Measurements from ENCODE around the gene TECPR1.
A peak's percentile ranks its signal among the peaks of the same experiment; 100 is the strongest.

The TECPR1 gene

DNA sequence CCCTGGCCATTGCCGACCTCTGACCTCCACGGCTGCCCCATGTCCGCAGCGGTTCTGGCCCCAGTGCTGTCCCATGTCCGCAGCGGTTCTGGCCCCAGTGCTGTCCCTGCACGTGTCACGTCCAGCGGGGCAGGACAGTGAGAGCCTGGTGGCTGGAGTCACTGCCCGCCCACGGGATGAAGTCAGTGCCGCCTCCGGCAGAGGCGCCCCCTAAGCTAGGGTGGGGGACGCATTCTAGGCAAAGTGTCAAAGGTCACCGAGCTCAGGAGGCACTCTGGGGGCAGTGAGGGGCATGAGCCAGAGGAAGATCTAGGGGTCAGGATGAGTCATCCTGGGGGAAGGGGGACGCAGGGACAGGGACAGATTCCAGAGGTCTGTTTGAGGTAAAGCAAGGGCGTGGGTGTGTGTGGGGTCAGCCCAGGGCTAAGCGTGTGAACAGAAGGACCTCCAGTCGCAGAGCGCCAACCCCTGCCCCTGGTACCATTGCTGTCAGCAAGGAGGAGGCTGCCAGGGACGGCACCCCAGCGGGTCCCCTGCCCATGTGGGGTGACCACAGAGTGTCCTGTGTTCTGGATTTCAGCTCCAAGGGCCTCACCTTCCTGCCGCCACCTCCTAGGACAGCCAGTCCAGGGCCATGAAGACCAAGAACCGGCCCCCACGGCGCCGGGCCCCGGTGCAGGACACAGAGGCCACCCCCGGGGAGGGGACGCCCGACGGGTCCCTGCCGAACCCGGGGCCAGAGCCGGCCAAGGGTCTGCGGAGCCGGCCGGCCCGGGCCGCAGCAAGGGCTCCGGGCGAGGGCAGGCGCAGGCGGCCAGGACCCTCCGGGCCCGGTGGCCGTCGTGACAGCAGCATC lies 40.1 kb downstream of the TECPR1 start:
- TF ChIP-seq, protein P1, sequence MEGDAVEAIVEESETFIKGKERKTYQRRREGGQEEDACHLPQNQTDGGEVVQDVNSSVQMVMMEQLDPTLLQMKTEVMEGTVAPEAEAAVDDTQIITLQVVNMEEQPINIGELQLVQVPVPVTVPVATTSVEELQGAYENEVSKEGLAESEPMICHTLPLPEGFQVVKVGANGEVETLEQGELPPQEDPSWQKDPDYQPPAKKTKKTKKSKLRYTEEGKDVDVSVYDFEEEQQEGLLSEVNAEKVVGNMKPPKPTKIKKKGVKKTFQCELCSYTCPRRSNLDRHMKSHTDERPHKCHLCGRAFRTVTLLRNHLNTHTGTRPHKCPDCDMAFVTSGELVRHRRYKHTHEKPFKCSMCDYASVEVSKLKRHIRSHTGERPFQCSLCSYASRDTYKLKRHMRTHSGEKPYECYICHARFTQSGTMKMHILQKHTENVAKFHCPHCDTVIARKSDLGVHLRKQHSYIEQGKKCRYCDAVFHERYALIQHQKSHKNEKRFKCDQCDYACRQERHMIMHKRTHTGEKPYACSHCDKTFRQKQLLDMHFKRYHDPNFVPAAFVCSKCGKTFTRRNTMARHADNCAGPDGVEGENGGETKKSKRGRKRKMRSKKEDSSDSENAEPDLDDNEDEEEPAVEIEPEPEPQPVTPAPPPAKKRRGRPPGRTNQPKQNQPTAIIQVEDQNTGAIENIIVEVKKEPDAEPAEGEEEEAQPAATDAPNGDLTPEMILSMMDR (conservative IDR thresholded peaks at IDR 0.05) = no peak
- peak overlapping the region; percentile 28; the same call in 1 of the 2 replicates for H3K27ac ChIP-seq

DNA sequence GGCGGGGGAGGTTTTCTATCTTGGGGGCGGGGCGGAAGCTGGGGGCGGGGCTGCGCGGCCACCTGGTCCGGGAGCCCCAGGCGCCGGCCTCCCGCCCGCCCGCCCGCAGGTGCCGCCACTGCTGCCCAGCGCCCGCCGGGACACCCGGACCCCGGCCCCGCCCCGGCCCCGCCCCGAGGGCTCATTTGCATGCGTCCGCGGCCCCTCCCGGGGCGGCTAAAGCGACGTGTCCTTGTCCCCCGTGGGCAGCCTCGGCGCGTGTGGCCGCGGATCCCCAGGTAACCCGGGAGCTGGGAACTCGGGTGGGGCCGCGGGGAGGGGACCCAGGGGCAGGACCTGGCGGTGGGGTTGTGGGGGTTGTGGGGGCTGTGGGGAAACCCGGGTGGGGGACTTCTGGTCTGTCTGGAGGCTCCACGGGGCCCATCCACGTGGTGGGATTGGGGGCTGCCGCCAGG lies 40.8 kb downstream of the TECPR1 start, which contains the start of gene BHLHA15:
Gene BHLHA15 (plus strand): TSS at position 219 of the 455 bp plus-strand sequence. CDS start 871 bp downstream, outside the sequence.
- TF ChIP-seq, protein P1 (conservative IDR thresholded peaks at IDR 0.05) = no peak
- H3K27ac ChIP-seq = peak within 1 kb of the TSS; percentile 28; the same call in 1 of the 2 replicates

DNA sequence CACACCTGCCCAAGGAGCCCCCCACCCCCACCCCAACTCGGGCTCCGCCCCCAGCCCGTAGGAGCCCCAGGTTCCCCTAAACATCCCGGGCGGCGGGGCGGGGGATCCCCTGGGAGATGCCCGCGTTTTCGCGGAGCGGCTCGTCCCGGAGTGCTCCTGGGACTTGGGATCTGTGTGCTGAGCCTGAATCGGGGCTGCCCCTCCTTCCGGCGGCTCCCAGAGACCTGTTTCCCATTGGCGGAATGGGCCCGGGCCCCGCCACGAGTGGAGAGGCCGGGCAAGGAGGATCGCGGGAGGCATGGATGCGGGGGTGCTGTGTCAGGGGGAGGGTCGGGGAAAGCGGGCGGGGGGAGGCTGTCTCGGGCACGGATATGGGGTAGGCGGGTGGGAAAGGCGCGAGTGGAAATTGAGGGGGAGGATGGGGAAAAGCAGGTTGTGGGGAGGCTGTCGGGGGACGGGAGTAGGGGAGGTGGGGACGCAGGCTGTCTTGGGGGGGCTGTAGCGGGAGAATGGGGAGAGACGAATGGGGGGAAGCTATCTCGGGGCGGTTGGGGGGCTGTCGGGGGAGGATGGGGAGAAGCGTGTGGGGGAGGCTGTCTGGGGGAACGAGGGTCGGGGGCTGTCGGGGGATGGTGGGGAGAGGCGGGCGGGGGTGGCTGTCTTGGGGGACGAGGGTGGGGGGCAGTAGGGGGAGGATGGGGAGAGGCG lies 41.4 kb downstream of the TECPR1 start:
- TF ChIP-seq, protein P1 (conservative IDR thresholded peaks at IDR 0.05) = no peak
- H3K27ac ChIP-seq = no peak overlapping the region

DNA sequence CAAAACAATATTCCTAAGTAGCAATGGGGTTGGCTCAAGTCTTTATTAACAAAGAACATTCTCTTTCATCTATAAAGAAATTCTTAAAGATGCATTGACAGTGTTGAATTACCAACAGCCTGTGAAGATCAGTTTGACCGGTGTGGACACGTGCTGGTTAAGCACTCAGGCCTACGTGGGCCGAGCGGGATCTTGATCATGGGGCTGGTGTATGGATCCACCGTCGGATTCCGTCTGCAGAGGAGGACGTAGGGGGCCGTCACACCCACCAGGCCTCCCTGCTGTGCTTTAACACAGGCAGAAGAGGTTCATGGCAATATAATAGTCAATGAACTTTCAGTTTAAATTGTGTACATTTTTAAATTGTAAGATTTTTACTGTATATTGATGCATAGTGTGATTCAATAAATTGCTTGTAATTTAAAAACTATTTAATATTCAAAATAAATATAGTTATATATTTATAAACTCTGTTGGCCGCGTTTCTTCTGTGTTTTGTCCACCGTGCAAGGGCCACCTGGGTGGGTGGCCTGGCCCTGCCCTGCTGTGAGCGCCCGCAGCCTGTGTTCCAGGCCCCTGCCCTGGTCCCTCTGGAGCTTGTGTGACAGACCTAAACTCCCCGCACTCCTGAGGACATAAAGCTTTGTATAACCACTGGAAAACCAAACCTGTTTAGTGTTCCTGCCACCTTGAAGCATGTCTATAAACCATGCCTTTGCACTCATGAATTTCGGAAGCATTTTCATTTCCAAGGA lies 42.7 kb downstream of the TECPR1 start:
- H3K27ac ChIP-seq = no peak overlapping the region
- TF ChIP-seq, protein P1 (conservative IDR thresholded peaks at IDR 0.05) = no peak

DNA sequence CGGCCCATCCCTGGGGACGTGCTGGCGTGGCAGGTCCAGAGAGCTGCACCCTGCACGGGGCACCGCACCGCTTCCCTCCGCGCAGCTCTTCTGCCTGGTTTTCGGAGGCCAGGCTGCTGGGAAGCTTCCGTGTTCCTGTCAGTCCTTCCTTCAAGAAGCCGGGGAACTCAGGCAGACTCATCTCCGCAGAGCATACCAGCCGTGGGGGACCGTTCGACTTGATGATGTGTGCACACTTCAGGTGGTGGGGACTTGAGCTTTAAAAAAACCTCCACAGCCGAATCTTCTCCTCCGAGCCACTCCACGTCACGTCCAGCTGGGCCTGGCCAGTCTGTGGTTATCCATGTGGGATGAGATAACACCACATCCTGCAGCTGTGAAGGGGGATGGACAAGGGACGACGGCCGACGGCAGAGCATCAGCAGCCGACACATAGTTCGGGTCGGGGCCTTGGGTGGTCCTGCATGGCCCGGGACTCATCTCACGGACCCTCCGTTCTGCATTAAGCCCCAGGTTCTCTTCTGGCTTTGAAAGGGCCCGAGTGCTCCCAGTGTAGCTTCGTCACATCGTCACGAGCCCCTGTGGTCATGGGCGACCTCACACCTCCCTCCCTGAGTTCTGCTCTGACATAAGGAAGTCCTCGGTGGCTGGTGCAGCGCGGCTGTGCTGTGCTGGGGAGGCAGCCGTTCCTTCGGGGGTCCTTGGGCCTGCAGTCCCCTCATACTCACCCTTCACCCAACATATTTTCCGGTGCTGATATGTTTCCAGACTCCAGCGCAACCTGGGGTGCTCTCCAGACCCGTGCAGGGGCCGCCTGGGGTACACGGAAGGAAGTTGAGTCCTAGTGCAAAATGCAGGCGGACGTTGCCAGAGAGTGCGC lies 45.3 kb downstream of the TECPR1 start:
- no peak overlapping the region for H3K27ac ChIP-seq
- TF ChIP-seq, protein P1 (conservative IDR thresholded peaks at IDR 0.05) = no peak

DNA sequence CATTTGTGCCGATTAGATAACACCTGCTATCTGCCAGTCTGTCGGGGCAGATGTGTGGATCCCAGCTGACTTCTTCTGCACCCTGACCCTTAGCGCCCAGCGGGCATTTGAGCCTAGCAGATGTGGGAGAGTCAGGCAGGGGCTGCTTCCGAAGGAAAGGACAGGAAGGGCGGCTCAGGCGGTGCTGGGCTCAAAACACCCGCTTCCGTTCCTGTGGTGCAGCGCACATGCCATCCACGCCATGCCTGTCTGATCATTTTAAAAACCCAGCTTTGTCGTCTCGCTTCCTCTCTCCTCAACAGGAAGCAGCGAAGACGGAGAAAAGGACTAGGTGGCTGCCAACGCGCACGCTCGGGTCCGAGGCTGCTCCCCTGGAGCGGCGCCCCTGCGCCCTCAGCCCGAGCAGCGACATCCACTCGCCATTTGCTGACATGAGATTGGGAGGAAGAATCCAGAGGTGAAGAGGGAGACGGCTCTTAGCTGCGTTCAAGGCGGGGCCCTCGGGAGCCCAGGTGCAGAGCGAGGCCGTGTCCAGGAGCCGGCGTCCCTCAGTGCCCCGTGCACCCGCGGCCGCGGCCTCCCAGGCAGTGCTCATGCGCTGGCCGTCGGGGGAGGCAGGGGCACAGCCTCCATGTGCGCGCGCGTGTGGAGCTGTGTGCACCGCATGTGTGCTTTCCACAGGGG lies 46.7 kb downstream of the TECPR1 start:
- TF ChIP-seq, protein P1 (conservative IDR thresholded peaks at IDR 0.05) = no peak
- H3K27ac ChIP-seq = peak overlapping the region; percentile 49

All from VCaP (cell line).